IPS-20b (cell line): Measurements from ENCODE around the gene KIF9.
"Not testable (repeated sequence)": the region's sequence is repeated elsewhere in the genome, so short reads cannot be mapped to it uniquely, and the experiment has no call there.

Experiments
- H3K27ac ChIP-seq: one replicate; pipeline ENCODE4 v1.5.1; 2013; ENCODE audit warnings: low read length
- H3K27me3 ChIP-seq: 2 replicates; pipeline ENCODE4 v1.6.1; 2013; ENCODE audit warnings: mild to moderate bottlenecking, low read length, inconsistent platforms; ENCODE audit not compliant: insufficient read depth
- H3K36me3 ChIP-seq: 2 replicates; pipeline ENCODE4 v1.6.1; 2013; ENCODE audit warnings: low read depth, mild to moderate bottlenecking, inconsistent platforms, low read length, moderate library complexity; ENCODE audit not compliant: insufficient read depth
- H3K4me1 ChIP-seq: 2 replicates; pipeline ENCODE4 v1.6.1; 2013; ENCODE audit warnings: mild to moderate bottlenecking, control low read depth, inconsistent platforms, low read length, moderate library complexity; ENCODE audit not compliant: insufficient read depth
- H3K4me3 ChIP-seq: 2 replicates; pipeline ENCODE4 v1.5.1; 2013; ENCODE audit warnings: mild to moderate bottlenecking, low read length, inconsistent platforms
- H3K9ac ChIP-seq: 2 replicates; pipeline ENCODE4 v1.6.1; 2013; ENCODE audit warnings: low read depth, mild to moderate bottlenecking, inconsistent platforms, low read length, moderate library complexity
- H3K9me3 ChIP-seq: 2 replicates; pipeline ENCODE4 v1.6.1; 2013; ENCODE audit warnings: mild to moderate bottlenecking, low read depth, low read length, inconsistent platforms; ENCODE audit not compliant: insufficient read depth

The KIF9 gene

DNA sequence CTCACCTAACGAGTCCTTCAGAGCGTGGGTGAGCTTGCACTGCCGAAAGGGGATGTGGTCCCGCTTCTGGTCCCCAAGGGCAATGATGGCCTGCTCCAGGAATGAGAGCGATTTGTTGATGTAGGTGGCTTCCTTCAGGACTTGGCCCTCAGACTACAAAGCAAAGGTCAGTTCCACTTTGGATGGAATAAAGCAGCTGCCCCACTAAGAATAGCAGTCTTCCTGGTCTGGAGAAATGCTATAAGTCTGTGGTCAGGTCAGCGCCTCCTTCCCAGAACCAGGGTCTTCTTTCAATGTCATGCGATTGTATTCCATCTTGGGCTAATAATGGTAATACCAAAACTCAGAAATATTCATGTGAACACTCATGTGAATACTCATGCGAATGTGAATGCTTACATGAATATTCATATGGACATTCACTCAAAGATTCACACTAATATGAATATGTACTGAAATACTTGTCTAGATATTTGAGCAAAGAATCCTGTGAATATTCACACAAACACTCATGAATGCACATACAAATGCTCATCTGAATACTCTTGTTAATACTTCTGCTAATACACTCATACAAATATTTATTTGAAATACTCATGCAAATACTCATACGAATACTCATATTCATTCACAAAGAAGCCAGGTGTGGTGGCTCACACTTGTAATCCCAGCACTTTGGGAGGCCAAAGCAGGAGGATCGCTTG is 16.7 kb downstream of the KIF9 start:
- 0 out of 2 replicates have a peak, but pooled peaks cover 1% of the 10 kb centered on the region for H3K4me1 ChIP-seq
- no peak overlapping the region for H3K27ac ChIP-seq
- H3K4me3 ChIP-seq = no peak overlapping the region
- H3K9ac ChIP-seq = no peak overlapping the region
- H3K27me3 ChIP-seq = no peaks in the 10 kb centered on the region
- no peaks in the 10 kb centered on the region for H3K36me3 ChIP-seq
- no peaks in the 10 kb centered on the region for H3K9me3 ChIP-seq

DNA sequence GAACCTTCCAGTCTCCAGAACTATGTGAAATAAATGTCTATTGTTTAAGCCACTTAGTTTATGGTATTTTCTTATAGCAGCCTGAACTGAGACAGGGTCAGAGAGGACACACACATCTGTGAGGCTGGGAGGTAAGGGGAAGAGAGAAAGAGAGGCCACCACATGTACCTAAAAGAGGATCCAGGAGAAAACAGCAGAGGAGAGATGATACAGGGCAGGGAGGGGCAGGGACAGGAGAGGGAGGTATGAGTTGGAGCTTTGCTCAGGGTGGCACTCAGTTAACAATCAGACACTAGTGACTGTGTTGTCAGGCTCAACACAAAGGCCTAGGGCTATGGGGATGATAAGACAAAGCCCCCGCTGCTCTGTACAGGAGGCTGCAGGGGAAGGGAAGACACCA is 17.6 kb downstream of the KIF9 start:
- 0 out of 2 replicates have a peak, but pooled peaks cover 8% of the 10 kb centered on the region for H3K4me1 ChIP-seq
- H3K9ac ChIP-seq = no peak overlapping the region
- no peaks in the 10 kb centered on the region for H3K27me3 ChIP-seq
- H3K4me3 ChIP-seq = no peak overlapping the region
- no peaks in the 10 kb centered on the region for H3K9me3 ChIP-seq
- H3K27ac ChIP-seq = no peak overlapping the region
- H3K36me3 ChIP-seq = no peaks in the 10 kb centered on the region

DNA sequence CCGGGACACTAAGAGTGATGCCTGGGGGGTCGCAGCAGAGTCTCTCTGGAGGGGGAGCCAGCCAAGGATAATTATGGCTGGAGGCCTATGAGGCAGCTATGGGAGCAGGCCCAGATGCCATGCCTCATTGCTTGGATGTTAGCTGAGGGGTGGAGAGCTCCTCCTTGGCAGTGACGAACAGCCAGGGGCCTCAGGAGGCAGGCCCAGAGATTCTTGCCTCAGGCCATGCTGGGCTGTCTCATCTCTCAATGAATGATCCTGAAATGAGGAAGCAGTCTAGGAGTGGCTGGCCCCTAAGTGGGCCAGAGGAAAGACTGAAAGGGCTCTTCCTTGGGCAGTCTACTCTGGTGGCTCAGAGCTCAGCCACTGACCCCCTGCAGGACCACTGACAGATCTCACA is 21.3 kb downstream of the KIF9 start:
- Histone ChIP-seq H3K9me3 (no peaks in the 10 kb centered on the region), H3K36me3 (no peaks in the 10 kb centered on the region), H3K27me3 (no peaks in the 10 kb centered on the region), H3K4me3 (no peak overlapping the region), H3K9ac (no peak overlapping the region), H3K27ac (no peak overlapping the region), H3K4me1 (peaks cover 11% of the 10 kb centered on the region; the same call in 1 of the 2 replicates)

- no peaks in the 10 kb centered on the region for H3K36me3 ChIP-seq
- H3K4me1 ChIP-seq = peaks cover 11% of the 10 kb centered on the region; the same call in 1 of the 2 replicates
- no peaks in the 10 kb centered on the region for H3K9me3 ChIP-seq
- H3K4me3 ChIP-seq = no peak overlapping the region
- no peak overlapping the region for H3K27ac ChIP-seq
- H3K27me3 ChIP-seq = no peaks in the 10 kb centered on the region
- H3K9ac ChIP-seq = no peak overlapping the region
Measured at GRCh38 chr3:47260605-47261004, 22.0 kb downstream of the KIF9 start.

- no peaks in the 10 kb centered on the region for H3K36me3 ChIP-seq
- H3K4me1 ChIP-seq = peaks cover 11% of the 10 kb centered on the region; the same call in 1 of the 2 replicates
- H3K27me3 ChIP-seq = no peaks in the 10 kb centered on the region
- H3K4me3 ChIP-seq = no peak overlapping the region
- peak overlapping the region; percentile 37; the same call in 1 of the 2 replicates for H3K9ac ChIP-seq
- no peak overlapping the region for H3K27ac ChIP-seq
- no peaks in the 10 kb centered on the region for H3K9me3 ChIP-seq
Measured at GRCh38 chr3:47259114-47259513, 23.5 kb downstream of the KIF9 start.

DNA sequence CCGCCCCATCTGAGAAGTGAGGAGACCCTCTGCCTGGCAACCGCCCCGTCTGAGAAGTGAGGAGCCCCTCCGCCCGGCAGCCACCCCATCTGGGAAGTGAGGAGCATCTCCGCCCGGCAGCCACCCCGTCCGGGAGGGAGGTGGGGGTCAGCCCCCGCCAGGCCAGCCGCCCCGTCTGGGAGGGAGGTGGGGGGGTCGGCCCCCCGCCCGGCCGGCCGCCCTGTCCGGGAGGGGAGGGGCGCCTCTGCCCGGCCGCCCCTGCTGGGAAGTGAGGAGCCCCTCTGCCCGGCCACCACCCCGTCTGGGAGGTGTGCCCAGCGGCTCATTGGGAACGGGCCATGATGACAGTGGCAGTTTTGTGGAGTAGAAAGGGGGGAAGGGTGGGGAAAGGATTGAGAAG is 26.3 kb downstream of the KIF9 start:
- H3K27me3 ChIP-seq, H3K9me3 ChIP-seq, H3K9ac ChIP-seq, H3K36me3 ChIP-seq, H3K27ac ChIP-seq, H3K4me3 ChIP-seq: not testable (repeated sequence)
- peaks cover 11% of the 10 kb centered on the region; the same call in 1 of the 2 replicates for H3K4me1 ChIP-seq

DNA sequence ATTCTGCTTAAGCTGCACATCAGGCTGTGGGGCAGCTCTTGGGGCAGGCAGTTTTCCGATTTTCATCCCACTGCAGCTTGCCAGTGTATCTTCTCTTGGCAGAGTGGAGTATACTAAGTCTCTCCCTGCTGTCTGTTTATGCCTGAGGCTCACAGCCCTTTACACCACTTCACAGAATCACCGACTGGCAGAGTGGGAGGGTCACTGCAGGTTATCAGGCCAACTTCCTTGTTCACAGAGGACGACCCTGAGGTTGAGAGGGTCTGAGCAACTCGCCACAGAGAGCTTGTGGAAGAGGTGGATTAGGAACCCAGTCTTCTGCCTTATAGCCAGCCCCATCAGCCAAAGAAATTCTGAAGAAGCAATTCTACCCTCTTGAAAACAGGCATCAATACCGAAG is 30.9 kb downstream of the KIF9 start:
- H3K27ac ChIP-seq = no peak overlapping the region
- no peaks in the 10 kb centered on the region for H3K36me3 ChIP-seq
- H3K4me3 ChIP-seq = no peak overlapping the region
- no peaks in the 10 kb centered on the region for H3K27me3 ChIP-seq
- H3K4me1 ChIP-seq = no peaks in the 10 kb centered on the region
- no peaks in the 10 kb centered on the region for H3K9me3 ChIP-seq
- H3K9ac ChIP-seq = no peak overlapping the region

DNA sequence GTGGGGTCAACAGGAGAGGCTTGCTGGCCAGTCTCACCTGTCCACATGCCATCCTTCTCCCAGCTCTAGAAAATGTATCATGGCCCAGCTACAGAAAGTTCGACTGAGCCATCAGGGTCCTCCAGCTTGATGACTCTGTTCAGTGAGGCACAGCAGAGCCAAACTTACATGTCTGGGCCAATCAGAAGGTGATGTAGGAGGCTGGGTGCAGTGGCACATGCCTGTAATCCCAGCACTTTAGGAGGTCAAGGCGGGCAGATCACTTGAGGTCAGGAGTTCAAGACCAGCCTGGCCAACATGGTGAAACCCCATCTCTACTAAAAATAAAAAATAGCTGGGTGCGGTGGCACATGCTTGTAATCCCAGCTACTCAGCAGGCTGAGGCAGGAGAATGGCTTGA is 31.5 kb downstream of the KIF9 start:
- H3K4me3 ChIP-seq, H3K27ac ChIP-seq, H3K36me3 ChIP-seq, H3K9me3 ChIP-seq, H3K4me1 ChIP-seq, H3K9ac ChIP-seq, H3K27me3 ChIP-seq: not testable (repeated sequence)

DNA sequence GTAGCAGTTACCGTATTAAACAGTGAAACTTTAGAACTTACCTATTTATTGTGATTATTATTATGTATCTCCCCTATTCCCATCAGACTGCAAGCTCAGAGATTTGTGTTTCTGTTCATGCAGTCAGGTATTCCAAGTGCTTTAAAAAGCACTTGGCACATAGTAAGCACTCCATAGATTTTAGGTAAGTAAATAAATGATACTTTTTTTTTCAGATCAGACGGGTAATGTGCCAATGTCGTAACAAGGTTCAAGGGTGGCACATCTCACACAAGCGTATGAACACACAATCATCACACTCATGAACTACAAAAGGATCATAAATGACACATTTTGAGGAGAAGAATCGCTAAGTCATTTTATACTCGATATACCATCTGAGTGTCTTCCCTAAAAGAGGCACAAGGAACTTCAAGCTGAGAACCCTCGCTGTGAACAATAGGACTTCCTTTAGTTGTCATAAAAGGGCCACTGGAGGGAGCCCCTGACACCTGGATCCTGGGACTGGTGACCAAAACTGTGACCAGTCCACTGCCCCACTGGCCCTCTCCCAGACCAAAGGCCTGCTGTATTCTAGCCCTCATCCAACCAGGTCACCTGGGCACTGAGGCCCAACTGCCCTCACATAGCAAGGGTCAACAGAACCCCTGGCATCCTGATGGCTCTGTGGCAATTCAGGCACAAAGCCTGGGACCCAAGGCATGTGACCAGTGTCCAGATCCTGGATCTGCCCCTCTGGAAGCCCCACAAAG is 32.1 kb downstream of the KIF9 start:
- H3K4me3 ChIP-seq = no peak overlapping the region
- no peak overlapping the region for H3K9ac ChIP-seq
- H3K9me3 ChIP-seq = no peaks in the 10 kb centered on the region

GRCh38 chr3:47247131-47248064 is 35.2 kb downstream of the KIF9 start:
- H3K4me1 ChIP-seq = no peaks in the 10 kb centered on the region

More for the DNA sequence above, 32.1 kb downstream of the KIF9 start:
- no peaks in the 10 kb centered on the region for H3K4me1 ChIP-seq
- H3K27ac ChIP-seq = no peak overlapping the region
- H3K27me3 ChIP-seq = no peaks in the 10 kb centered on the region
- no peaks in the 10 kb centered on the region for H3K36me3 ChIP-seq

GRCh38 chr3:47245271-47245670 is 37.3 kb downstream of the KIF9 start:
- Histone ChIP-seq H3K27ac (no peak overlapping the region), H3K4me1 (no peaks in the 10 kb centered on the region), H3K9me3 (no peaks in the 10 kb centered on the region), H3K27me3 (no peaks in the 10 kb centered on the region), H3K36me3 (no peaks in the 10 kb centered on the region), H3K4me3 (no peak overlapping the region), H3K9ac (no peak overlapping the region)

More at GRCh38 chr3:47247131-47248064, 35.2 kb downstream of the KIF9 start:
- Histone ChIP-seq H3K36me3 (no peaks in the 10 kb centered on the region), H3K4me3 (no peak overlapping the region), H3K27ac (no peak overlapping the region), H3K9ac (no peak overlapping the region), H3K27me3 (no peaks in the 10 kb centered on the region), H3K9me3 (no peaks in the 10 kb centered on the region)
